Measurements from ENCODE around the gene RAMP1. TPM values are rescaled to one million over a fixed set of nuclear protein-coding genes. Genes with fewer than 3 reads are reported as not detected.
"Not testable (repeated sequence)": the region's sequence is repeated elsewhere in the genome, so short reads cannot be mapped to it uniquely, and the experiment has no call there.

RAMP1 gene
- total RNA-seq, 4 donors from 2014 or later: 28.7 to 168 (median 71.8) TPM

- ATAC-seq (no peak), DNase-seq (no peak)
- H3K27ac ChIP-seq: peak overlapping the region in 1 of 4 donors; percentile 25
Measured at GRCh38 chr2:237942513-237942899, 83.1 kb downstream of the RAMP1 start.

GRCh38 chr2:237943395-237944094, 84.1 kb downstream of the RAMP1 start:
- in situ Hi-C loops (cut with MboI; ENCODE audit: low sequenced_read_pairs in 4 of 4): no loop called here
- ATAC-seq: no peak

More at GRCh38 chr2:237942513-237942899, 83.1 kb downstream of the RAMP1 start:
- Histone ChIP-seq H3K4me3 (no peak overlapping the region), H3K27me3 (no peaks in the 10 kb centered on the region), H3K9me3 (peaks cover 0 to 6% (median 0%) of the 10 kb centered on the region in 3 donors), H3K36me3 (no peaks in the 10 kb centered on the region), H3K4me1 (no peaks in the 10 kb centered on the region)
- in situ Hi-C loops (cut with MboI; ENCODE audit: low sequenced_read_pairs in 4 of 4) (no loop called here), intact Hi-C loops (cut with DNase I; ENCODE audit: low total_unique reads) (no loop called here)
- TF ChIP-seq CTCF (IDR thresholded peaks at IDR 0.05 in 4 of 5, conservative IDR thresholded peaks at IDR 0.05 in 1 of 5): no peak

GRCh38 chr2:237944302-237944701, 84.9 kb downstream of the RAMP1 start:
- ATAC-seq: no peak
- no peak overlapping the region for H3K4me3 ChIP-seq
- no peaks in the 10 kb centered on the region for H3K27me3 ChIP-seq
- no peak for DNase-seq
- no peaks in the 10 kb centered on the region for H3K36me3 ChIP-seq
- no peaks in the 10 kb centered on the region for H3K4me1 ChIP-seq
- TF ChIP-seq POLR2A (IDR thresholded peaks at IDR 0.05): no peak
- no peak for TF ChIP-seq CTCF (IDR thresholded peaks at IDR 0.05 in 4 of 5, conservative IDR thresholded peaks at IDR 0.05 in 1 of 5)
- H3K27ac ChIP-seq: no peak overlapping the region
- peaks cover 0 to 6% (median 0%) of the 10 kb centered on the region in 3 donors for H3K9me3 ChIP-seq
- intact Hi-C loops (cut with DNase I; ENCODE audit: low total_unique reads) (no loop called here), in situ Hi-C loops (cut with MboI; ENCODE audit: low sequenced_read_pairs in 4 of 4) (no loop called here)

More at GRCh38 chr2:237943395-237944094, 84.1 kb downstream of the RAMP1 start:
- no peak overlapping the region for H3K4me3 ChIP-seq
- DNase-seq: no peak
- H3K4me1 ChIP-seq: no peaks in the 10 kb centered on the region
- H3K27ac ChIP-seq: no peak overlapping the region
- H3K36me3 ChIP-seq: no peaks in the 10 kb centered on the region
- TF ChIP-seq POLR2A (IDR thresholded peaks at IDR 0.05) (no peak), CTCF (IDR thresholded peaks at IDR 0.05 in 4 of 5, conservative IDR thresholded peaks at IDR 0.05 in 1 of 5) (no peak)
- H3K9me3 ChIP-seq: peaks cover 0 to 6% (median 0%) of the 10 kb centered on the region in 3 donors
- intact Hi-C loops (cut with DNase I; ENCODE audit: low total_unique reads): no loop called here
- no peaks in the 10 kb centered on the region for H3K27me3 ChIP-seq

- Histone ChIP-seq H3K4me1 (no peaks in the 10 kb centered on the region), H3K4me3 (no peak overlapping the region), H3K27ac (no peak overlapping the region), H3K36me3 (no peaks in the 10 kb centered on the region), H3K27me3 (no peaks in the 10 kb centered on the region), H3K9me3 (peaks cover 0 to 6% (median 0%) of the 10 kb centered on the region in 3 donors)
- ATAC-seq (no peak), DNase-seq (no peak)
- TF ChIP-seq CTCF (IDR thresholded peaks at IDR 0.05 in 4 of 5, conservative IDR thresholded peaks at IDR 0.05 in 1 of 5) (no peak), POLR2A (IDR thresholded peaks at IDR 0.05) (no peak)
- in situ Hi-C loops (cut with MboI; ENCODE audit: low sequenced_read_pairs in 4 of 4): no loop called here
- intact Hi-C loops (cut with DNase I; ENCODE audit: low total_unique reads): no loop called here
Measured at GRCh38 chr2:237946423-237946822, 87.0 kb downstream of the RAMP1 start.

GRCh38 chr2:237951354-237951753, 91.9 kb downstream of the RAMP1 start:
- intact Hi-C loops (cut with DNase I; ENCODE audit: low total_unique reads); ATAC-seq; H3K36me3 ChIP-seq; H3K4me3 ChIP-seq; H3K9me3 ChIP-seq; H3K4me1 ChIP-seq; DNase-seq; H3K27ac ChIP-seq: not testable (repeated sequence)
- in situ Hi-C loops (cut with MboI; ENCODE audit: low sequenced_read_pairs in 4 of 4): loop anchor here in 1 of 4 donors (25.0 kb wide), 1 partner anchor 311 kb away; no protein-coding TSS in a partner anchor
- peaks cover 13 to 20% (median 18%) of the 10 kb centered on the region in 3 donors for H3K27me3 ChIP-seq
